Measurements from ENCODE around the gene TAMALIN.
A peak's percentile ranks its signal among the peaks of the same experiment; 100 is the strongest.

The TAMALIN gene

DNA sequence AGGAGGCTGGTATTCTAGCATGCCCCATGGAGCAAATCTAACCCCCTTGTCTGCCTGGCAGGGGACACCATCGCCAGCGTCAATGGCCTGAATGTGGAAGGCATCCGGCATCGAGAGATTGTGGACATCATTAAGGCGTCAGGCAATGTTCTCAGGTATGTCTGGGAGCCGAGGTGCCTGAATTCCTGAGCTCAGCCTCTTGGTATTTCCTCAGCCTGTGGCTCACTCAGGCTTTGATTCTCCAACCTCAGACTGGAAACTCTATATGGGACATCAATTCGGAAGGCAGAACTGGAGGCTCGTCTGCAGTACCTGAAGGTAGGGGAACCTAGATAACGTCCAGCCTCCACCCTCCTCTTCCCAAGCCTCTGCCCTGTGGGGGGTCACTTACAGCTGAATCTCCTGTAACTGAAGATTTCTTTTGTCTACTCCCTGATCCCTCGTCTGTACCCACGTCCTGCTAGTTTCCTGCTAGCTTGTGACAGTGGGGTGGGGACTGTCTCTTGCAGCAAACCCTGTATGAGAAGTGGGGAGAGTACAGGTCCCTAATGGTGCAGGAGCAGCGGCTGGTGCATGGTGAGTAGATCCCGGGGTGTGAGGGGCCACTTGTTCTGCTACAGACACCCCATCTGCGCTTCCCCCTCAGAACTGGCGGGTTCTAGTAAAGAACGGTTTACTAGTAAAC is 7.0 kb downstream of the TAMALIN start:
- DNase-seq (ENCODE audit: low spot score): no peak
- Mint-ChIP-seq H3K4me1 (ENCODE audit: low read depth) (no peaks in the 10 kb centered on the region), H3K36me3 (ENCODE audit: low read depth) (no peaks in the 10 kb centered on the region), H3K27ac (no peak overlapping the region), H3K9me3 (no peaks in the 10 kb centered on the region), H3K4me3 (no peak overlapping the region), H3K27me3 (ENCODE audit: low read depth) (peaks cover 1% of the 10 kb centered on the region)

DNA sequence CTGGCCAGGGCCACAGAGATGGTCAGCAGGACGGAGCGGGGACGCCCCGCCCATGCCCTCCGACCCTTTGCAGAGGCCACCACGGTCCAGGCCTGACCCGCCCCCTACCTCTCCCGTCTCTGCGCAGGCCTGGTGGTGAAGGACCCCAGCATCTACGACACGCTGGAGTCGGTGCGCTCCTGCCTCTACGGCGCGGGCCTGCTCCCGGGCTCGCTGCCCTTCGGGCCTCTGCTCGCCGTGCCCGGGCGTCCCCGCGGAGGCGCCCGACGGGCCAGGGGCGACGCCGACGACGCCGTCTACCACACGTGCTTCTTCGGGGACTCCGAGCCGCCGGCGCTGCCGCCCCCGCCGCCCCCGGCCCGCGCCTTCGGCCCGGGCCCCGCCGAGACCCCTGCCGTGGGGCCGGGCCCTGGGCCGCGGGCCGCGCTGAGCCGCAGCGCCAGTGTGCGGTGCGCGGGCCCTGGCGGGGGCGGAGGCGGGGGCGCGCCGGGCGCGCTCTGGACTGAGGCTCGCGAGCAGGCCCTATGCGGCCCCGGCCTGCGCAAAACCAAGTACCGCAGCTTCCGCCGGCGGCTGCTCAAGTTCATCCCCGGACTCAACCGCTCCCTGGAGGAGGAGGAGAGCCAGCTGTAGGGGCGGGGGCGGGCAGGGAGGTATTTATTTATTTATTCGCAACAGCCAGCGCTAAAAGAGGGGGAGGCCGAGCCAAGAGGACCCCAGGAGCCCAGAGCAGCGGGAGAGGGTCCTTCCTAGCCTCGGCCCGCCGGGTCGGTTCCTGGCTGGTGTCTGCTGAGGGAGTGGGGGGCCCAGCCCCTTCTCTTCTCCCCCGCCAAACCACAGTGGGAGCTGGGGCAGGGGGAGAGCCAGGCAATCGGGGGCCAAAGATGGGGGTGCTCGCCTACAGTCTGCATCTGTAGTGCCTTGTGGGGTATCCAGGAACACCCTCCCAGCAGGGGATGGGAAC is 8.1 kb downstream of the TAMALIN start:
- no peaks in the 10 kb centered on the region for H3K36me3 Mint-ChIP-seq (ENCODE audit: low read depth)
- no peaks in the 10 kb centered on the region for H3K9me3 Mint-ChIP-seq
- no peaks in the 10 kb centered on the region for H3K4me1 Mint-ChIP-seq (ENCODE audit: low read depth)
- H3K4me3 Mint-ChIP-seq: no peak overlapping the region
- DNase-seq (ENCODE audit: low spot score): no peak
- no peak overlapping the region for H3K27ac Mint-ChIP-seq
- no peaks in the 10 kb centered on the region for H3K27me3 Mint-ChIP-seq (ENCODE audit: low read depth)

GRCh38 chr12:52015532-52016041 is 8.8 kb downstream of the TAMALIN start:
- Mint-ChIP-seq H3K4me3 (no peak overlapping the region), H3K27ac (no peak overlapping the region), H3K4me1 (ENCODE audit: low read depth) (peaks cover 5% of the 10 kb centered on the region), H3K36me3 (ENCODE audit: low read depth) (no peaks in the 10 kb centered on the region), H3K27me3 (ENCODE audit: low read depth) (no peaks in the 10 kb centered on the region), H3K9me3 (no peaks in the 10 kb centered on the region)
- no peak for DNase-seq (ENCODE audit: low spot score)

DNA sequence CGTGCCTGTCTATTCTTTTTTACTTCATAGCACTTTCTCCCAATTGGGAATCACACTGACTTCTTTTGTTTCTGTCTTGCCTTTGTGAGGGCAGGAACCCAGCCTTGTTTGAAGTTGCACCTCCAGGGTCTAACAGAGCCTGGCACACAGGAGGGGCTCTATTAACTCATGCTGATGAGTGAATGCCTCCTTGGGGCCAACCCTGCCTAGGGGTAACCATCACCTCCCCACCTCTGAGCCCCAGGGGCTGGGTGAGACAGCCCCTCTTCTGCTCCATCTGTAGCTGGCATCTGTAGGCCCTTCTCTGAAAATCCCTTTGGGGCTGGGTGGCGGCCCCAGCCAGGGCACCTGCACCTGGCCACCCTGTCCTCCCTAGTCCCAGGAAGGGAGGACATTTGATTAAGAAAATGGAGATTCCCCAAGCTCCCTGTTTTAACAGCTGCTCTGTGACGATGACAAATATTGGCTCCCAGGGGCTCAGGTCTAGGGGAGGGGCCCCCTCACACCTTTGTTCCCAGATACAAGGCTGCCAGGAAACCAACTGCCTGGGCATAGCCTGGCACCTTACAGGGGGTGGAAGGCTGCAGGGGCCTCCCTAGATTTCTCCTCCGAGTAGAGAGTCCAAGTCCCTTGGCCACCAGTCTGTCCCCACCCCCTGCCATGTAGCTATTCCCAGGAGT is 11.8 kb downstream of the TAMALIN start:
- H3K4me3 Mint-ChIP-seq: no peak overlapping the region
- no peaks in the 10 kb centered on the region for H3K9me3 Mint-ChIP-seq
- H3K36me3 Mint-ChIP-seq (ENCODE audit: low read depth): no peaks in the 10 kb centered on the region
- H3K4me1 Mint-ChIP-seq (ENCODE audit: low read depth): peaks cover 10% of the 10 kb centered on the region
- peaks cover 3% of the 10 kb centered on the region for H3K27me3 Mint-ChIP-seq (ENCODE audit: low read depth)
- no peak overlapping the region for H3K27ac Mint-ChIP-seq
- DNase-seq (ENCODE audit: low spot score): no peak

- DNase-seq (ENCODE audit: low spot score): no peak
- Mint-ChIP-seq H3K9me3 (no peaks in the 10 kb centered on the region), H3K27me3 (ENCODE audit: low read depth) (peaks cover 3% of the 10 kb centered on the region), H3K4me3 (no peak overlapping the region), H3K4me1 (ENCODE audit: low read depth) (peaks cover 12% of the 10 kb centered on the region), H3K27ac (no peak overlapping the region), H3K36me3 (ENCODE audit: low read depth) (peaks cover under 1% of the 10 kb centered on the region)
These were observed 12.5 kb downstream of the TAMALIN start for GRCh38 chr12:52019113-52019770.

GRCh38 chr12:52020539-52021336 is 14.0 kb downstream of the TAMALIN start:
- DNase-seq (ENCODE audit: low spot score): peak; percentile 44
- Mint-ChIP-seq H3K27me3 (ENCODE audit: low read depth) (peaks cover 3% of the 10 kb centered on the region), H3K9me3 (no peaks in the 10 kb centered on the region), H3K4me3 (no peak overlapping the region), H3K4me1 (ENCODE audit: low read depth) (peaks cover 21% of the 10 kb centered on the region), H3K27ac (no peak overlapping the region), H3K36me3 (ENCODE audit: low read depth) (peaks cover 1% of the 10 kb centered on the region)

- Mint-ChIP-seq H3K27ac (peak overlapping the region; percentile 60), H3K9me3 (no peaks in the 10 kb centered on the region), H3K4me1 (ENCODE audit: low read depth) (peaks cover 26% of the 10 kb centered on the region), H3K36me3 (ENCODE audit: low read depth) (peaks cover 1% of the 10 kb centered on the region), H3K4me3 (peak overlapping the region; percentile 81), H3K27me3 (ENCODE audit: low read depth) (peaks cover 3% of the 10 kb centered on the region)
- DNase-seq (ENCODE audit: low spot score): peak; percentile 32
These were observed 16.1 kb downstream of the TAMALIN start for GRCh38 chr12:52022841-52023181.

DNA sequence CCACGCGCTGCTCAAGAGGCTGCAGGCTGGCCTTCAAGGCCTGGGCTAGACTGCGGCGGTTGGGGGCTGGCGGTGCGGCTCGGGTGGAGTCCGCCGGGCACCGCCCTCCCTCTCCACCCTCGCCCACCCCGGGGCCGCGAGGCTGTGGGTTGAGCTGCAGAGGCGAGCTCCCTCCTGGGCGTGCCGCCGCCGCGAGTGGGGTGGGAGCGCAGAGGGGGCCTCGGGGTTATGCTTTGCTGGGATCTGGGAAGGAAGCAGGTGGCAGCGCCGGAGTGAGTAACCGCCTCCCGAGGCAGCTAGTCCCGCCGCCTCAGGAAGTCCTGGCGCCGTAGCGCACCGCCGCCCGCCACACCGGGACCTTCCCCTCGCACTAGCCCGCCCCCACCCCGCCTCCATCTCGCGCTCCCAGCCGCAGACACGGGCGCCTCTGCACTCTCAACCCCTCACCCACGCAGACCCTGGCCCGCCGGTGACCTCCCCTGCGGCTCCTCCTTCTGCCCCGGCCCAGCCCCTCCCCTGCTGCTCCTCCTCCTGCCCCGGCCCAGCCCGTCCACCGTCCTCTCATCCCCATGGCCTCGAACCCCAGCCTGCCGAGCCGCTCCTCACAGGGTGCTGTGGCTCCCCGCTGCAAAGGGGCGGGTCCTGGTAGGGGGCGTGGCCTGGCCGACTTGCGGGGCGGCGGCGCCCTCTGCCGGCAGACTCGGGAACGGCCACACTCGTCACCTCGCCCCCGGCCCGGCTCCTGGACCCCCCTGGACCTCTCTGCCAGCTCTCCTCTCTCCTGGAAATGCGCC is 16.6 kb downstream of the TAMALIN start:
- Mint-ChIP-seq H3K27me3 (ENCODE audit: low read depth) (peaks cover 3% of the 10 kb centered on the region), H3K36me3 (ENCODE audit: low read depth) (peaks cover 1% of the 10 kb centered on the region), H3K4me3 (peak overlapping the region; percentile 94), H3K27ac (peak overlapping the region; percentile 96), H3K9me3 (no peaks in the 10 kb centered on the region), H3K4me1 (ENCODE audit: low read depth) (peaks cover 26% of the 10 kb centered on the region)
- peak; percentile 90 for DNase-seq (ENCODE audit: low spot score)

DNA sequence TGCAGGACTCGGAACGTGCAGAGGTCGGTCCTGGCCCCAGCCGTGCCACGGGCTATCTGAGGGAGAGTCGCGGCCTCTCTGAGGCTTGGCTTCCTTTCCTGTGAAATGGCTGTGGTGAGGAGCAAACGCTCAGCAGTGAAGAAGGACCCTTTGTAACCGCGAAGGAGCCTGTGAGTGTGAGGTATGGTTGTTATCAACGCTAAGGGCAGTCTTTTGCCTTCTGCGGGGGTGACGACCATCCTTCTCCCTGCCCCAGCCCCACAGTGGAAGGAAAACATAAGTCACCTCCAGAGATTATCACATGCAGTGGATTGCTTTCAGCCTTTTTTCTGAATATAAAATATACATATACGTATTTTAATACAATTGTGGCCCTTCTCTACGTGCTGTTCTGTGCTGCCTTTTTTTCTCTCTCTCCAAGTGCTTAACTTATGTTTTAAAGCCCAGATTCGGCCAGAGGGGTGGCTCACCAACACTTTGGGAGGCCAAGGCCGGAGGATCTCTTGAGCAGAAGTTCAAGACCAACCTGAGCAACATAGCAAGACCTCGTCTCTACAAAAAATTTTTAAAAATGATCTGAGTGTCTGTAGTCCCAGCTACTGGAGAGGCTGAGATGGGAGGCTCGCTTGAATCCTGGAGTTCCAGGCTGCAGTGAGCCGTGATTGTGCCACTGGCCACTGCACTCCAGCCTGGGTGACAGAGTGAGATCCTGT is 17.4 kb downstream of the TAMALIN start:
- Mint-ChIP-seq H3K9me3 (no peaks in the 10 kb centered on the region), H3K27ac (peak overlapping the region; percentile 96), H3K4me1 (ENCODE audit: low read depth) (peaks cover 26% of the 10 kb centered on the region), H3K4me3 (peak overlapping the region; percentile 94), H3K36me3 (ENCODE audit: low read depth) (peaks cover 1% of the 10 kb centered on the region), H3K27me3 (ENCODE audit: low read depth) (peaks cover 3% of the 10 kb centered on the region)
- DNase-seq (ENCODE audit: low spot score): no peak

DNA sequence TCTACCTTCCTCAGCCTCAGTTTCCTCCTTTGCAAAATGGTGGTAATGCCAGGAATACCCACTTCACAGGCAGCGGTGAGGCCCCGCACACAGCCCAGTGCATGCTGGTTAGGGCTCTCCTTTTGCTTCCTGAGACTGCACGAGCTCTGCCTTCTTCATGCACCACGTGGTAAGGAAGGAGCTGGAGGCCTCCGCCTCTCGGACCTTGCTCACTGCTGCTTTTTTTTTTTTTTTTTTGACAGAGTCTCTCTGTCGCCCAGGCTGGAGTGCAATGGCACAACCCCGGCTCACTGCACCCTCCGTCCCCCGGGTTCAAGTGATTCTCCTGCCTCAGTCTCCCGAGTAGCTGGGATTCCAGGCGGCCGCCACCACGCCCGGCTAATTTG is 18.1 kb downstream of the TAMALIN start:
- no peaks in the 10 kb centered on the region for H3K9me3 Mint-ChIP-seq
- H3K4me1 Mint-ChIP-seq (ENCODE audit: low read depth): peaks cover 26% of the 10 kb centered on the region
- H3K27ac Mint-ChIP-seq: peak overlapping the region; percentile 96
- DNase-seq (ENCODE audit: low spot score): peak; percentile 68
- H3K36me3 Mint-ChIP-seq (ENCODE audit: low read depth): peaks cover 1% of the 10 kb centered on the region
- H3K27me3 Mint-ChIP-seq (ENCODE audit: low read depth): peaks cover 3% of the 10 kb centered on the region
- peak overlapping the region; percentile 94 for H3K4me3 Mint-ChIP-seq

DNA sequence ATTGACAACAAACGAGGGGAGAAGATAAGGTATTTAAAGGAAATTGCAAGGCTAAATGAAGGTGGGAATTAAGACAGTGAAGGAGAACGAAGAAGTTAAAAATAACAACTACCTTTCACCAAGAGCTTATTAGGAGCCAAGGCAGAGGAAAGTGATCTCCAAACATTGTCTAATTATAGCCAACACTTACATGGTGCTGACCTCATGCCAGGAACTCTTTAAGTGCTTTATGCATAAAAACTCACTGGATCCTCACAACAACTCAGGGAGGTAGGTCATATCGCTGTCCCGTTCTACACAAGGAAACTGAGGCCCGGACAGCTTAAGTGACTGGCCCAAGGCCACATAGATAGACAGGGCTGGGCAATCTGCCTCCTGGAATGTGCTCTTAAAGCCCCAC is 19.5 kb downstream of the TAMALIN start:
- H3K27me3 Mint-ChIP-seq (ENCODE audit: low read depth): no peaks in the 10 kb centered on the region
- peaks cover 20% of the 10 kb centered on the region for H3K4me1 Mint-ChIP-seq (ENCODE audit: low read depth)
- peaks cover 1% of the 10 kb centered on the region for H3K36me3 Mint-ChIP-seq (ENCODE audit: low read depth)
- no peak for DNase-seq (ENCODE audit: low spot score)
- H3K4me3 Mint-ChIP-seq: no peak overlapping the region
- peak overlapping the region; percentile 96 for H3K27ac Mint-ChIP-seq
- no peaks in the 10 kb centered on the region for H3K9me3 Mint-ChIP-seq
